ENCODE measurements around the gene MAPK6.
"Not testable (repeated sequence)": the region's sequence is repeated elsewhere in the genome, so short reads cannot be mapped to it uniquely, and the experiment has no call there.

Gene MAPK6

DNA sequence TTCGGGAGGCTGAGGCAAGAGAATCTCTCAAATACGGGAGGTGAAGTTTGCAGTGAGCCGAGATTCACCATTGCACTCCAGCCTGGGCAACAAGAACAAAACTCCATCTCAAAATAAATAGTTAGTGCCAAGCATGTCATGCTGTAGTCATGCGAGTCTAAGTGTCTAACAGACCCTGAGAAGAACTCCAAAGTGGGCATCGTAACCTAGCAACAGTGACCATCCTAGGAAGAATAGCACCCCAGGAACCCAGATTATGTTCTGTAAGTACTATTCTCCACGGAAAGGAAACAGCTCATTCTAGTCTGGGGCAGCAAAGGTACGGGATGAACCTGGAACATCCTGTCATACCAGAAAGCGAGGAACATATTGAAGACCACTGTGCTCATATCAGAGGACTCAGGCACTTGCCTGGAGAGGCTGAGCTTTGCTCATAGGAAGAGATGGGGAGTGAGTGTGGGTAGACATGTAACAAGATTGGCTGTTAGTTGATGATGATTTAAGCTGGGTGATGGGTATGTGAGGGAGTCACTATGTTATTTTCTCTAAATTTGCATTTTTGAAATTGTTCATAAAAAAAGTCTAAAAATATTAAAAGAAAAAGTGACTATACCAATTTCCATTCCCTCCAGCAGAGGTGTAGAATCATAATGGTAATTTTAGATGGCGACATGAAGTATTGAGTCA is 61.8 kb downstream of the MAPK6 start:
- DNase-seq (ENCODE audit: low spot score), result no peak

DNA sequence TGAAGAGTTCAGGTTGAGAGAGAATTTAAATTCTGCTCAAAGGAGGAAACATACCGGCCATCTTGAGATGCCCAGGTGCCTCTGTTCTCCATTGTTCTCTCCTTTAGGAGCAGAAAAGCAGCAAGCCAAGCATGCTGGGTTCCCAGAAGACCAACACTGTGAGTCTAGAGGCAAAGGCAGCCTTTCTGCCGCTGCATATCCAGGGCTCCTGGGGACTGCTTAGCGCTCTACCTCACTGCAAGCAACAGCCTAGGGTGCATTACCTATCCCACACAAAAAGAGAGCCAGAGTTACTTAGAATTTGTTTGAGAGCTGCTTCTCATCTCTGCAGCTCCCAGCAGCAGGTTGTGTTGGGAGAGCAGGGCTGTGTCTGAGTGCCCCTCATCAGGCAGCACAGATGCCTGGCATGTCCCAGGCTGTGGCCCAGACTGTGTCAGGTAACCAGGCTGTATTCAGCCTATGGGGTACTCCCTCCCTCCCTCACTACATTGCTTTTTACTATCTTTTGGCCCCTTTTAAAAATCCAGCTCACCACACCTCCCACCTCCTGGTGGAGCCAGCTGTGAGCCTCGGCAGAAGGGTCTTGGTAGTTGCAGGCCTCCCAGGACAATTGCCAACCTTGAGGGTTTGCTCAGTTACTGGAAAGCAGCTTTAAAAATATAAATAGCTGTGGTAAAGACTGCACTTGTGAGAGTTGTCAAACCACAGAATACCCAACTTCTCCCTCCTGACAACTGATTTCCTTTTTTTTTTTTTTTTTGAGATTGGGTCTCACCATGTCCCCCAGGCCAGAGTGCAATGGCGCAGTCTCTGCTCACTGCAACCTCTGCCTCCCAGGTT is 63.4 kb downstream of the MAPK6 start:
- no peak for DNase-seq (ENCODE audit: low spot score)

DNA sequence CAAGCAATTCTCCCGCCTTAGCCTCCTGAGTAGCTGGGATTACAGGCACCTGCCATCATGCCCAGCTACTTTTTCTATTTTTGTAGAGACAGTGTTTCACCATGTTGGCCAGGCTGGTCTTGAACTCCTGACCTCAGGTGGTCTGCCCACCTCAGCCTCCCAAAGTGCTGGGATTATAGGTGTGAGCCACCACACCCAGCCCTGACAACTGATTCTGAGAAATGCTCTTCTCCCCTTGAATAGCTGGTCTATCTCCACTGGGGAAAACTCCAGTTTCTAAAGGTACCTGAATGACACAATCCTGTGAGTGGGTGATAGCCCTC is 64.0 kb downstream of the MAPK6 start:
- DNase-seq (ENCODE audit: low spot score), result not testable (repeated sequence)

DNA sequence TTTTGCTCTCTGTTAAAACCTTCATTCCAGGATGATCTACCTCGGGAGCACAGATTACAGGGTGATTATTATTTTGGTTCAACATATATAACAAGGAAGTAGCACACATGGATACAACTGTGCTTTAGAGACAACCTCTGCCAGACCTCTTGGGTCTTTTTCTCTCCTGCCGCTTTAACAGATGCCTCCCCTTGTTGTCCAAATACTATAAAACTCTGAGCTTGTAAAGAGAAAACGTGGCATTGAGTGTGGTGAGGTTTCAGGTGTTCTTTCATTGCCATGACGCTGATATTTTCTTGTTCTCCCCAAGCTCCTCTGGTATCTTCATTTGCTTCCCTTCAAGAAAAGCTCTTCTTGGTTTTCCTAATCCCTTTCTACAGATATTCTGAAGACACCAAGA is 64.6 kb downstream of the MAPK6 start:
- DNase-seq (ENCODE audit: low spot score), result no peak

DNA sequence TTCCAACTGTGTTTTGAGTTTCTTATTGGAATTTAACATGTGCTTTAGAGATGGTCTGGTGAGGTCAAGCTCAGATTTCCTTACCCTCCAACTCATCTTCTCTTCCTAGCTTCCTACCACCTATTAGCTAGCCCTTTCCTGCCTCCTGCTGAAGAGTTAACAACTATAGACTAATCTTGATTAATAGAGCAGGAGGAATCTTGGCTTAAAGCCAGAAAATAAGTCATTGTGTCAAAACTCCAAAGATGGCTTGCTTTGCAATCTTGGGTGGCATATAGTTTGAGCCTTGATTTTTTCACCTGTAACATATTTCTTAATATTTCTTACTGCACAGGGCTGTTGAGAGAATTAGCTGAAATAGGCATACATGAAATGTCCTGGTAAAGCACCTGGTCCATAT is 66.3 kb downstream of the MAPK6 start:
- no peak for DNase-seq (ENCODE audit: low spot score)

DNA sequence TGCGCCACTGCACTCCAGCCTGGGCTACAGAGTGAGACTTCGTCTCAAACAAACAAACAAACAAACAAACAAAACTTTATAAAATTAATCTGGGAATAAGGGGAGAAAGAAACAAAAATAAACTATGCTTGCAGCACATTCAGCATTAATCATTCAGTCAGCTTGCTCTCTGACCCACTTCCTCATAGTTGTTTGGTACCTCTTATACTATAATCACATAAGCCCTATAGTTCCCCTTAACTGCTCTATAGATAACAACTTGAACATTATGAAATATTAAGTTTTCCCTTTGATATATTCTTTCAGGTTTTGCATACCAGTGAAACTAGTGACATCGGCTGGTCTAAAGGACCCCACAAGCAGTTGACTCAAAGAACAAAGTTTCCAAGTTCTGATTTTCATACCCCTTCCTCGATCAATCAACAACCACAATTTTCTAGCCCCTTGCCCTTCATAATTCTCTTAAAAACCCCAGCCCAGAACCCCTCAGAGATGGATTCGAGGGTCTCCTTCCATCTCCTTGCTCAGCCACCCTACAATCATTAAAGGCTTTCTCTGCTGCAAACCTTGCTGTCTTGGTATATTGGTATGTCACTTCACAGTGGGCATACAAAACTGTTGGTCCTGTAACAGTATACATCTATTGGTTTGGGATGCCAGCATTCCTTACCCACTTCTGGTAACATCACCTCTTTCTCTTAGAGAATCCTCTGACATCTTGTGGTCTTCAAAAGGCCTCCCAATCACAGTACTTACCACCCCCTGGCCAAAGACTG is 67.2 kb downstream of the MAPK6 start:
- no peak for DNase-seq (ENCODE audit: low spot score)

DNA sequence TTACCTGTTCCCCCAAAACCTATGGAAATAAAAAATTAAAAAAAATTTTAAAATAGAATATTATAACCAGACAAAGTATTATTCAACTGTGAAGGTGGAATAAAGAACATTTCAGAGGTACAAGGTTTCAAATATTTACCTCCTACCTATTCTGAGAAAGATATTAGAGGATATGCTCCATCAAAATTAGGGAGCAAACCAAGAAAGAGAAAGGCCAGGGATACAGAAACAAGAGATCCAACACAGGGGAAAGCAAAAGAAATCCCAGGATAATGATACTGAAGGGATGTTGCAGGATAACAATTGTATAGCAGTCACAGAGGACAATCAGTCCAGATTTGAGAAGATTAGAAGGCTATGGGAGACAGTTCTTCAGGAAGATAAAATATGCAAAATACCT is 71.2 kb downstream of the MAPK6 start:
- DNase-seq (ENCODE audit: low spot score), result no peak

DNA sequence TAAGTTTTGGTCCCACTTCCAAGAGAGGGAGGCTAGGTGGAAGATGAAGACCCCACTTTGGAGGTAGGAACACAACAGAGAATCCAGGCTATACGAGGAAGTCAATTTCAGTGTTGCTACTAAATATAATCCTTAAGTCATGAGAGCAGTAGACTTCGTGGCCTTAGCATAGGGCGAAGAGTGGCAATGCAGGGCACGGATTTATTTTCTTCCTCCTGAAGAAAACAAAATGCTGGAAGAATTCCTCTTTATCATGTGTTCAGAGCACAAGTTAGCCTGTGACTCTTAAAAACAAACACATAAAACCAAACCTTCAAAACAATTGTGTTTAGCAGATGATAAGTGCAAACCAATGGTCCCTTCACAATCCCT is 74.1 kb downstream of the MAPK6 start:
- DNase-seq (ENCODE audit: low spot score), result no peak

DNA sequence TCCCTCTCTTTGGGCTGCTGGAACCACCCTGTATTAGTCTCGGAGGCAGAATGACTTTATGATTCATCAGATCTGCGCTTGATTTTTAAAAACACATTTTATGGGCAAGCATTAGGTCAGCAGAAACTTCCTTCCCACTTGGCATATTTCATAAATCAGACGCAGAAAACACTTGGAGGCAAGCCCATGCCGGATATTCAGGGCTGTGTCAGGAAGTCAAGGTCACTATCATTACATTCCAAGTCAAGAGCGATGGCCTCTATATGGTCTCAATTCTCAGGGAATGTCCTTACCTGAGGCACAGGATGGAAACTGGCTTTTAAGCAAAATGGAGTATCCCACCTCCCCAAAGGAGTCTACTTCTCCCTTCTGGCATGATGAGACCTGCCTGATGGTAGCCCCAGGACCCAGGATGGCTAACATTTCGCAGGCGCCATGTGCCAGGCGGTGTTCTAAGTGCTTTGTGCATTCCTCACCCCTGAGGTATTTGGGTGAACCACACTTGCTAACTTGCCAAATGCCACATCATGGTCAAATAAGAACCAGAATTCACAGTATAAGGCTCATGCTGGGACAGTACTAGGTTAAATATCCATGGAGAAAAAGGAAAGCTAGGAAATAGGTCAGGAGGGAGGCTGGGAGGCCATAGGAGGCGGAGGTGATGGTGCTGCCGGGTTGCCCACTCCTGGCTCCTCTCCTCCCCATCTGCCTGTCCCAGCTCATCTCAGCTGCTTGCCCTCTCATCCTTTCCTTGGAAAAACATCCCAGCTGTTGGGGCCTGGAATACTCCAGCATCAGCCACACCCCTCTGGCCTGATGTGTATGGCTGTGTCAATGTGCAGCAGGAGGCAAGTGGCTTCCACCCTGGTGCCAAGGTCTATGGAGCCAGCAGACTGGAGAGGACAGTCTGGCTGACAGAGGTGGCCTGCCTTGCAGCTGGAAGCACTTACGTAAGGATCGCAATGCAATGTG is 74.8 kb downstream of the MAPK6 start:
- DNase-seq (ENCODE audit: low spot score), result no peak

DNA sequence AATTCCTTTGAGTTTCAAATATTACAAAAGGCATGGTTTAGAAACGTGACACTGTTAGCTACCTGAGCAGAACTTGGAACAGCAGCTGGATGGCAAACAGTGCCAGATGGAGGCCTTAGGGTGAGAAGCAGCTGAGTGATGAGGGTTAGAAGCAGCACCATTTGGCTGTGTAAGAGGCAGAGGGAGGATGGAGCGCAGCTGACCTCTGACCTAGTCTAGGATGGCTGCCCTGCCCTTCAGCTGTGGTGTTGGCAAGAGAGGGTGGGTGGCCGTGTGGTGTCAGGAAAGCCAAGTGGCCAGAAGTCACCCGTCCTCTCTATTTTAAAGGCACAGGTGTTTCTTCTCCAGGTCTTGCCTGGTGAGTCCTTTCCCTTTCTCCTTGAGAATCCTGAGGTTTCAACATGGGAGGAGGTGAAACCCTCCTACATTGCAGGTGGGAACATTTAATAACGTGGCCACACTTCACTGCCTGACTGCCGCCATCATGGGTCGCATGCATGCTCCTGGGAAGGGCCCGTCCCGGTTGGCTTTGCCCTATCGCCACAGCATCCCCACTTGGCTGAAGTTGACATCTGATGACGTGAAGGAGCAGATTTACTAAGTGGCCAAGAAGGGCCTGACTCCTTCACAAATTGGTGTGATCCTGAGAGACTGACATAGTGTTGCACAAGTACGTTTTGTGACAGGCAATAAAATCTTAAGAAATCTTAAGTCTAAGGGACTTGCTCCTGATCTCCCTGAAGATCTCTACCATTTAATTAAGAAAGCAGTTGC is 76.0 kb downstream of the MAPK6 start:
- no peak for DNase-seq (ENCODE audit: low spot score)

DNA sequence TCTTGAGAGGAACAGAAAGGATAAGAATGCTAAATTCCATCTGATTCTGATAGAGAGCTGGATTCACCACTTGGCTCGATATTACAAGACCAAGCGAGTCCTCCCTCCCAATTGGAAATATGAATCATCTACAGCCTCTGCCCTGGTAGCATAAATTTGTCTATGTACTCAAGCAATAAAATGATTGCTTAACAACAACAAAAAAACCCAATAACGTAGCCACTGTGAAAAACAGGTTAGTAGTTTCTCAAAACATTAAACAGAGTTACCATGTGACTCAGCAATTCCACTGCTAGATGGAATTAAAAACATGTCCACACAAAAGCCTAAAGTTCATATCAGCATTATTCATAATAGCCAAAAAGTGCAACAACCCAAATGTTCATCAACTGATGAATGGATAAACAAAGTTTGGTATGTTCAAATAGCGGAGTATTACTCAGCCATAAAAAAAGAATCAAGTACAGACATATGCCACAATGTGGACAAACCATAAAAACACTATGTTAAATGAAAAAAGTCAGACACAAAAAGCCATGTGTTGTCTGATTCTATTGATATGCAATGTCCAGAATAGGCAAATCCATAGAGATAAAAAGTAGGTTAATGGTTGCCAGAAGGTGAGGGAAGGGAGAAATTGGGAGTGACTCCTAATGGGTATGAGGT is 76.7 kb downstream of the MAPK6 start:
- DNase-seq (ENCODE audit: low spot score), result no peak

DNA sequence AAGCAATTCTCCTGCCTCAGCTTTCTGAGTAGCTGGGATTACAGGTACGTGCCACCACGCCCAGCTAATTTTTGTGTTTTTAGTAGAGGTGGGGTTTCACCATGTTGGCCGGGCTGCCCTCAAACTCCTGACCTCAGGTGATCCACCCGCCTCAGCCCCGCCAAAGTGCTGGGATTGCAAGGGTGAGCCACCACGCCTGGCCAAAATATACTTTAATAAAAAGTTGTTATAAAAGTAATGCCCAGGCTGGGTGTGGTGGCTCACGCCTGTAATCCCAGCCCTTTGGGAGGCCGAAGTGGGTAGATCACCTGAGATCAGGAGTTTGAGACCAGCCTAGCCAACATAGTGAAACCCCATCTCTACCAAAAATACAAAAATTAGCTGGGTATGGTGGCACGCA is 77.5 kb downstream of the MAPK6 start:
- not testable (repeated sequence) for DNase-seq (ENCODE audit: low spot score)

DNA sequence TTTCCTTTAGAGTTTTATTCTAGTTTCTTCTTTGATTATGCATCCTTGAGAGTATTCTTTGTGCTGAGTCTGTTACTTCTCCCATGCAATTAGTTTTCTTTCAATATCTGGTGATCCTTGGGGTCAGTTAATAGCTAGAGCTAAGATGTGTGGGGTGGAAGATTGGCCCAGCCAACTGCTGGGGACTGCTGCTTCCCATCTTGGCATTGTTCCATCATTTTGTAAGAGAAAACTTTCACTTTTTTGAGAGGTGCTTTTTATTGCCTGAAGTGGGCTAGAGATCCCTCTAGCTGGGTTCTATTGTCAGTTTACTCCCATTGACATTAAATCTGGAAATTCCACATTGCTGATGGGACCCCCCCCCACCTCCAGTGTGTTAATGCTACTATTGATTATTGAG is 78.2 kb downstream of the MAPK6 start:
- no peak for DNase-seq (ENCODE audit: low spot score)

DNA sequence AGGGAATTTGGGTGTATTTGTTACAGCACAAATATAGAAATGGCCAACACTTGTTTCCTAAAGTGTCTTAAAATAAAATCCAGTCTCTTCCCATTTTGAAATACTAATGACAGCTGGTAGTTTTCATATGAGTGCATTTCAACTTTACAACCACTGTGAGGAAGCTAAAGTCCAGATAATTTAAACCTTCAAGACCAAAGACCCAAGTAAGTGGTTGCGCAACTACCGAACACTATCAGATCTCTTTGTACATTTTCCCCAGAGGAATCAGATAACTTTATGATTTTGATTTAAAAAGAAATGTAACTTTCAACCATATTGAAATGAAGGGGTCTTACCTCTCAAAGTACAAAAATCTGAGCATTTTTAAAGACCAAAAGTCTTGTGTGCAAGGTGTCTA is 79.3 kb downstream of the MAPK6 start:
- no peak for DNase-seq (ENCODE audit: low spot score)

DNA sequence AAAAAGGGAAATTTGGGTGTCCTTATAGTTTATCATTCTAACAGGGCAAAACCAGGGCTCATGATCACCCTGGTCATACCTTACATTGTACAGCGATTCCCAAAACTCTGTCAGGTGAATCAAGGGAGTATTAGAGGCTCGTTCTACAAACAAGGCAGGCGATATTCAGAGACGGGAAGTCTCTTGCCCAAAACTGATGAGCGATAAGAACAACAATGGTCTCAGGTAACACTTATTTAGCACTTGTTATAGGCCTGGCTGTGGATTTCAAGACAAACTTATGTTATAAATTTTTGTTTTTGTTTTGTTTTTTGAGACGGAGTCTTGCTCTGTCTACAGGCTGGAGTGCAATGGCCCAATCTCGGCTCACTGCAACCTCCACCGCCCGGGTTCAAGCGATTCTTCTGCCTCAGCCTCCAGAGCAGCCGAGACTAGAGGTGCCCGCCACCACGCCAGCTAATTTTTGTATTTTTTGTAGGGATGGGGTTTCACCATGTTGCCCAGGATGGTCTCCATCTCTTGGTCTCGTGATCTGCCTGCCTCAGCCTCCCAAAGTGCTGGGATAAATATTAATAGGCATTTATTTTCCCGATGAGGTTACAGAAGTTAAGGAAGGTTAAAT is 80.7 kb downstream of the MAPK6 start:
- no peak for DNase-seq (ENCODE audit: low spot score)

DNA sequence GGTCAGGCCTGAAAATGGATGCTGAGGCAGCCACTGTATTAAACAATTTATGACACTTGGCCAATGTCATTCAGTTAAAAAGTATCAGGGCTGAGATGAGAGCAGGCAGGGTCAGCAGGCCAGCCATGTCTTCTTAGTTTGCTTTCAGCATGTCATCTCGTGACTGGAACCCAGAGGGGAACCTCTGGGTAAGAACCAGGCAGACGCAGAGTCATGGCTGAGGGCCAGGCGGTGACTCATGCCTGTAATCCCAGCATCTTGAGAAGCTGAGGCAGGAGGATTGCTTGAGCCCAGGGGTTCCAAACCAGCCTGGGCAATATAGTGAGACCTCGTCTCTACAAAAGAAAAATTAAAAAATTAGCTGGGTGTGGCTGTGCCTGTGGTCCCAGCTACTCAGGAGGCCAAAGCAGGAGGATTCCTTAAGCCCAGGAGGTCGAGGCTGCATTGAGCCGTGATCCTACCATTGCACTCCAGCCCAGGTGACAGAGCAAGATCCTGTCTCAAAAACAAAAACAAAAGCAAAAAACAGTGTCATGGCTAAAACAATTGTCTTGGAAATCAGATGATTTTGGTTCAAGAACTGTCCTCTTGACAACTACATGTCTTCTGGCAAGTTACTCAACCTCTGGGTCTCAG is 81.9 kb downstream of the MAPK6 start:
- DNase-seq (ENCODE audit: low spot score), result peak; percentile 22

DNA sequence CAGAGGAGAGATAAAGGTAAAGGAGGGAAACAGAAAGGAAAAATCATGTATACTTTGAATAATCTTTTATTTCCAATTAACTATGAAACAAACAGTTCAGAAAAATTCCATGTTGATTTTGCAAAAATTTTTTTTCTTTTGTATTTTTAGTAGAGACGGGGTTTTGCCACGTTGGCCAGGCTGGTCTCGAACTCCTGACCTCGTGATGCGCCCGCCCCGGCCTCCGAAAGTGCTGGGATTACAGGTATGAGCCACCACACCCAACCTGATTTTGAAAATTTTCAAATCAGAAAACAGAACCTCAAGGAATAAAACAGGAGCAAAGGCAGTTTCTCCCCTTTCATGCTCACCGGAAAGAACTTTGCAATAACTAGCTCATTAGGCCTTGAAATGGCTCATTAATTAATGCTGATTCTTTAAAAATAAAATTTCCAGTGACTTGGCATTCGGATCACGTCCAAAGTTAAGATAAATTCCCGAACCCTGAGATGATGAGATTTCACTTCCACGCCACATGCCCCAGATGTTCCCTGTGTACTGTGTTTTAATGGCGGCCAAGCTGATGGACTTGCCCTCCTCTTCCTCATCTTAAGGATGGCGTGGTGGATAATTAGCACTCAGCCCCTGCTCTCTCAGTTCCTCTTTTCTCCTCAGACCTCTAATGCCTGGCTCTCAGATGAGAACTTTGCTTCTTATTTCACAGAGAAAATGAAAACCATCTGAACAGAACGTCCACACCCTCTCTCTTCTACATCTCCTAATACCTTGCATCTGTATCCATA is 82.7 kb downstream of the MAPK6 start:
- no peak for DNase-seq (ENCODE audit: low spot score)

DNA sequence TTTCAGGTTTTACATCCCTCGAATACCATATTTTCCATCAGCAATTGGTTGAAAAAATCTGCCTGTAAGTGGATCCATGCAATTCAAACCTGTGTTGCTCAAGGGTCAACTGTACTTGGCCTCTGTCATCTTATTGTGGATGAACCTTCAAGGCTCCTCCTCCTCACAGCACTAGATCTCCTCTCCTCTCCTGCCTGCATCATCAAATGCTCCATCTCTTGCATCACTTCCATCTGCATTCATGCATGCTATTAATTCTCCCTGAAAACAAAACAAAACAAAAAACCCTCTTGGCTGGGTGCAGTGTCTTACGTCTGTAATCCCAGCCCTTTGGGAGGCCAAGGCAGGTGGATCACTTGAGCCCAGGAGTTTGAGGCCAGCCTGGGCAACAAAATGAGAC is 83.4 kb downstream of the MAPK6 start:
- DNase-seq (ENCODE audit: low spot score), result no peak

Data from activated CD4-positive, alpha-beta T cell treated with anti-CD3 and anti-CD28 coated beads, Interleukin-2, Interleukin-4, amounts not matched to agents 100 ng/mL and 50 ng/mL, durations not matched to agents 16 hours and 8 hours (primary cell).